Measurements from ENCODE around the gene HNRNPF. TPM values are rescaled to one million over a fixed set of nuclear protein-coding genes. Genes with fewer than 3 reads are reported as not detected.

The HNRNPF gene
- total RNA-seq, 1 donor from 2014 or later = 126 TPM

- H3K27ac Mint-ChIP-seq (ENCODE audit: unreplicated experiment) = no peak overlapping the region
- no peak for DNase-seq (ENCODE audit: low spot score)
Measured at GRCh38 chr10:43344051-43344450, 64.9 kb downstream of the HNRNPF start.

GRCh38 chr10:43343126-43343525 is 65.9 kb downstream of the HNRNPF start:
- DNase-seq (ENCODE audit: low spot score) = no peak
- no peaks in the 10 kb centered on the region for H3K9me3 Mint-ChIP-seq (ENCODE audit: low read depth)
- H3K27ac Mint-ChIP-seq (ENCODE audit: unreplicated experiment) = no peak overlapping the region
- peaks cover 21% of the 10 kb centered on the region for H3K27me3 Mint-ChIP-seq (ENCODE audit: low read depth)
- no peak overlapping the region for H3K4me3 Mint-ChIP-seq (ENCODE audit: unreplicated experiment)
- TF ChIP-seq, protein P1, sequence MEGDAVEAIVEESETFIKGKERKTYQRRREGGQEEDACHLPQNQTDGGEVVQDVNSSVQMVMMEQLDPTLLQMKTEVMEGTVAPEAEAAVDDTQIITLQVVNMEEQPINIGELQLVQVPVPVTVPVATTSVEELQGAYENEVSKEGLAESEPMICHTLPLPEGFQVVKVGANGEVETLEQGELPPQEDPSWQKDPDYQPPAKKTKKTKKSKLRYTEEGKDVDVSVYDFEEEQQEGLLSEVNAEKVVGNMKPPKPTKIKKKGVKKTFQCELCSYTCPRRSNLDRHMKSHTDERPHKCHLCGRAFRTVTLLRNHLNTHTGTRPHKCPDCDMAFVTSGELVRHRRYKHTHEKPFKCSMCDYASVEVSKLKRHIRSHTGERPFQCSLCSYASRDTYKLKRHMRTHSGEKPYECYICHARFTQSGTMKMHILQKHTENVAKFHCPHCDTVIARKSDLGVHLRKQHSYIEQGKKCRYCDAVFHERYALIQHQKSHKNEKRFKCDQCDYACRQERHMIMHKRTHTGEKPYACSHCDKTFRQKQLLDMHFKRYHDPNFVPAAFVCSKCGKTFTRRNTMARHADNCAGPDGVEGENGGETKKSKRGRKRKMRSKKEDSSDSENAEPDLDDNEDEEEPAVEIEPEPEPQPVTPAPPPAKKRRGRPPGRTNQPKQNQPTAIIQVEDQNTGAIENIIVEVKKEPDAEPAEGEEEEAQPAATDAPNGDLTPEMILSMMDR (IDR thresholded peaks at IDR 0.05) = no peak
- no peaks in the 10 kb centered on the region for H3K36me3 Mint-ChIP-seq (ENCODE audit: low read depth)
- H3K4me1 Mint-ChIP-seq (ENCODE audit: low read depth) = peaks cover 6% of the 10 kb centered on the region

More at GRCh38 chr10:43344051-43344450, 64.9 kb downstream of the HNRNPF start:
- Mint-ChIP-seq H3K4me3 (ENCODE audit: unreplicated experiment) (no peak overlapping the region), H3K9me3 (ENCODE audit: low read depth) (no peaks in the 10 kb centered on the region), H3K27me3 (ENCODE audit: low read depth) (peaks cover 17% of the 10 kb centered on the region), H3K4me1 (ENCODE audit: low read depth) (peaks cover 12% of the 10 kb centered on the region), H3K36me3 (ENCODE audit: low read depth) (no peaks in the 10 kb centered on the region)
- TF ChIP-seq, protein P1 (IDR thresholded peaks at IDR 0.05) = no peak

DNA sequence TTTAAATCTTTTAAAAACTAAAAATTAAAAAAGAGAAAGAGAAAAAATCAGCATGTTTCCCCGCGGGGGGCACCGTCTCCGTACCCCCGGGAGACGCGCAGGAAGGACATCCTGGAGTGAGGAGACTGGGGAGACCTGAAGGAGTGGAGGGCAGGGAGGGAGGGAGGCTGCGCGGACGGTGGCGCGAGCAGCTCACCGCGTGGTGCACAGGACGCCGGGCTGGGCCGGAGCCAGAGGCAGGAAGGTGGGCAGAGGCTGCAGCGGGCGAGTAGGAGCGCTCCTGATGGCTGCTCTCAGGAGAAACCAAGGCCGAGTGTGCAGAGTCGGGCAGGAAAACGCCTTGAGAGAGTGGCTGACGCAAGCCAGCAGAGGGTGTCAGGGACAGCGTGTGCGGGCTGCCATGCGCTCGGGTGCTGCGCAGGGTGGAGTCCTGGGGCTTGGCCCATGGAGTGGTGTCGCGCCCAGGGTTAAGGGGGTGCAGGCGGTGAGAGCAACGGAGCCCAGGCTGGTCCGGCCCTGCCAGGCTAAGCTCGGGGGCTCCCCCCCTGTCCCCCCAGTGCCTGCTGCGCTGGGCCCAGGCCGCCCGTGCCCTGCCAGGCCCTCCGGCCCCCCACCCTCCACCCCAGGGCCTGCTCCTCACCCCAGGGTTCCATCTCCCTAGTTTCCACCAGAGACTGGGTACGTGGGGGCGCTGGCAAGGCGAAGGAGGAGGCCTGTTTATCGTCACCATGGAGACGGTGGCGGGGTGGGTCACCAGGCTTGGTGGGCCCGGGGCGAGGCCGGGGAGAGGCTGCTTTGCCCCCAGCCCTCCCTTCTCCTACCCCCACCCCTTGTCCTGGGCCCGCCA is 66.5 kb downstream of the HNRNPF start:
- Mint-ChIP-seq H3K4me1 (ENCODE audit: low read depth) (peaks cover 7% of the 10 kb centered on the region), H3K4me3 (ENCODE audit: unreplicated experiment) (no peak overlapping the region), H3K27me3 (ENCODE audit: low read depth) (peaks cover 21% of the 10 kb centered on the region), H3K27ac (ENCODE audit: unreplicated experiment) (no peak overlapping the region), H3K36me3 (ENCODE audit: low read depth) (no peaks in the 10 kb centered on the region), H3K9me3 (ENCODE audit: low read depth) (no peaks in the 10 kb centered on the region)
- TF ChIP-seq, protein P1 (IDR thresholded peaks at IDR 0.05) = no peak
- no peak for DNase-seq (ENCODE audit: low spot score)

GRCh38 chr10:43341450-43341849 is 67.5 kb downstream of the HNRNPF start:
- no peak for DNase-seq (ENCODE audit: low spot score)
- peaks cover 23% of the 10 kb centered on the region for H3K27me3 Mint-ChIP-seq (ENCODE audit: low read depth)

GRCh38 chr10:43340619-43341018 is 68.4 kb downstream of the HNRNPF start:
- H3K27me3 Mint-ChIP-seq (ENCODE audit: low read depth) = peaks cover 25% of the 10 kb centered on the region
- peaks cover 15% of the 10 kb centered on the region for H3K4me1 Mint-ChIP-seq (ENCODE audit: low read depth)
- TF ChIP-seq, protein P1 (IDR thresholded peaks at IDR 0.05) = no peak
- no peak overlapping the region for H3K27ac Mint-ChIP-seq (ENCODE audit: unreplicated experiment)
- no peak overlapping the region for H3K4me3 Mint-ChIP-seq (ENCODE audit: unreplicated experiment)
- no peaks in the 10 kb centered on the region for H3K36me3 Mint-ChIP-seq (ENCODE audit: low read depth)
- no peak for DNase-seq (ENCODE audit: low spot score)
- no peaks in the 10 kb centered on the region for H3K9me3 Mint-ChIP-seq (ENCODE audit: low read depth)

More at GRCh38 chr10:43341450-43341849, 67.5 kb downstream of the HNRNPF start:
- TF ChIP-seq, protein P1 (IDR thresholded peaks at IDR 0.05) = no peak
- Mint-ChIP-seq H3K4me1 (ENCODE audit: low read depth) (peaks cover 14% of the 10 kb centered on the region), H3K36me3 (ENCODE audit: low read depth) (no peaks in the 10 kb centered on the region), H3K4me3 (ENCODE audit: unreplicated experiment) (no peak overlapping the region), H3K9me3 (ENCODE audit: low read depth) (no peaks in the 10 kb centered on the region), H3K27ac (ENCODE audit: unreplicated experiment) (no peak overlapping the region)
